NCI-H526 treated with DMSO at 0.1 percent for 48 hours (cell line): Measurements from ENCODE around the gene KRTAP5-11.
"Not testable (repeated sequence)": the region's sequence is repeated elsewhere in the genome, so short reads cannot be mapped to it uniquely, and the experiment has no call there.

Source experiments
- DNase-seq: peaks from one replicate; lab custom pipeline; 2025; lab: John Stamatoyannopoulos, UW

KRTAP5-11 gene

GRCh38 chr11:71556018-71556417 is 26.7 kb downstream of the KRTAP5-11 start:
- no peak for DNase-seq

GRCh38 chr11:71555508-71555907 is 27.2 kb downstream of the KRTAP5-11 start:
- DNase-seq: no peak

GRCh38 chr11:71554996-71555395 is 27.7 kb downstream of the KRTAP5-11 start:
- DNase-seq: no peak

GRCh38 chr11:71551711-71552110 is 31.0 kb downstream of the KRTAP5-11 start:
- no peak for DNase-seq

- DNase-seq: no peak
Measured at GRCh38 chr11:71548716-71549151, 33.9 kb downstream of the KRTAP5-11 start.

GRCh38 chr11:71548120-71548519 is 34.6 kb downstream of the KRTAP5-11 start, which contains the start of gene KRTAP5-9:
Gene KRTAP5-9 (plus strand): TSS chr11:71548420. CDS start chr11:71548658, 238 bp downstream.
- DNase-seq: no peak

- DNase-seq: no peak
Measured at GRCh38 chr11:71545405-71545966, 37.2 kb downstream of the KRTAP5-11 start.

- DNase-seq: no peak
Measured at GRCh38 chr11:71544525-71545214, 38.0 kb downstream of the KRTAP5-11 start.

GRCh38 chr11:71543866-71544265 is 38.8 kb downstream of the KRTAP5-11 start:
- DNase-seq: no peak

GRCh38 chr11:71542879-71543777 is 39.5 kb downstream of the KRTAP5-11 start:
- no peak for DNase-seq

GRCh38 chr11:71542382-71542781 is 40.3 kb downstream of the KRTAP5-11 start:
- DNase-seq: no peak

GRCh38 chr11:71540521-71541304 is 42.0 kb downstream of the KRTAP5-11 start:
- DNase-seq: not testable (repeated sequence)

- DNase-seq: not testable (repeated sequence)
Measured at GRCh38 chr11:71539971-71540370, 42.7 kb downstream of the KRTAP5-11 start.

- DNase-seq: no peak
Measured at GRCh38 chr11:71539017-71539416, 43.7 kb downstream of the KRTAP5-11 start.

- no peak for DNase-seq
Measured at GRCh38 chr11:71538666-71538990, 44.0 kb downstream of the KRTAP5-11 start.

GRCh38 chr11:71537977-71538665 is 44.6 kb downstream of the KRTAP5-11 start, which contains the start of gene KRTAP5-8:
Gene KRTAP5-8 (plus strand): TSS chr11:71538025. CDS start chr11:71538056, 31 bp downstream.
- not testable (repeated sequence) for DNase-seq

- DNase-seq: no peak
Measured at GRCh38 chr11:71537537-71537936, 45.1 kb downstream of the KRTAP5-11 start.

GRCh38 chr11:71535825-71536224 is 46.9 kb downstream of the KRTAP5-11 start:
- no peak for DNase-seq

- not testable (repeated sequence) for DNase-seq
Measured at GRCh38 chr11:71534711-71535608, 47.7 kb downstream of the KRTAP5-11 start.

- no peak for DNase-seq
Measured at GRCh38 chr11:71532036-71532610, 50.6 kb downstream of the KRTAP5-11 start.
